ENCODE data around the gene KNSTRN.

GRCh38 chr15:40360015-40360414, 22.5 kb upstream of the KNSTRN start:
- TF ChIP-seq POLR2A (IDR thresholded peaks at IDR 0.05; ENCODE audit: low read length) = no peak
- TF ChIP-seq GATA1 (IDR thresholded peaks at IDR 0.05; ENCODE audit: low read depth, low read length) = no peak
